Skeletal muscle tissue (tissue), 4 donors: ENCODE measurements around the gene RPP40. TPM values are rescaled to one million over a fixed set of nuclear protein-coding genes. Genes with fewer than 3 reads are reported as not detected.

Experiments
- H3K27ac ChIP-seq: one replicate; pipeline ENCODE4 v1.7.0; 2013; ENCODE audit warnings: mild to moderate bottlenecking, low read depth, low read length, inconsistent platforms
- H3K27me3 ChIP-seq, 3 donors: one replicate each; pipeline ENCODE4 v1.7.0; 2013; ENCODE audit warnings: low read length in 3 of 3; ENCODE audit not compliant: control insufficient read depth in 3 of 3, insufficient read depth in 3 of 3
- H3K36me3 ChIP-seq, 3 donors: one replicate each; pipeline ENCODE4 v1.7.0; 2013; ENCODE audit warnings: low read length in 3 of 3; ENCODE audit not compliant: control insufficient read depth in 3 of 3, insufficient read depth in 3 of 3
- H3K4me1 ChIP-seq, 3 donors: one replicate each; pipeline ENCODE4 v1.7.0; 2013; ENCODE audit warnings: low read length in 3 of 3, mild to moderate bottlenecking in 3 of 3; ENCODE audit not compliant: control insufficient read depth in 3 of 3, insufficient read depth in 3 of 3
- H3K4me3 ChIP-seq, 3 donors: one replicate each; pipeline ENCODE4 v1.7.0; 2013; ENCODE audit warnings: low read length in 3 of 3
- H3K9ac ChIP-seq, 3 donors: one replicate each; pipeline ENCODE4 v1.7.0; 2013; ENCODE audit warnings: low read length in 3 of 3, mild to moderate bottlenecking in 3 of 3, moderate library complexity in 2 of 3, low read depth in 1 of 3
- H3K9me3 ChIP-seq, 3 donors: one replicate each; pipeline ENCODE4 v1.7.0; 2013; ENCODE audit warnings: low read length in 3 of 3; ENCODE audit not compliant: control insufficient read depth in 3 of 3
- total RNA-seq: library from RNA; depleted of rRNA; stranded (reverse); fragments of >200 nt; gene quantifications from one replicate; pipeline ENCODE4 v1.2.3, GENCODE V29; 2014
- donor health status: Osteomylitis.

Gene RPP40
- total RNA-seq, result 9.9 TPM

- Histone ChIP-seq H3K9me3 (no peaks in the 10 kb centered on the region), H3K4me1 (peaks cover 0 to 8% (median 6%) of the 10 kb centered on the region in 3 donors), H3K27ac (peak within 1 kb of the TSS; percentile 88), H3K36me3 (peaks cover 7 to 14% (median 13%) of the 10 kb centered on the region in 3 donors), H3K4me3 (peak within 1 kb of the TSS; percentile 90 to 96 (median 91)), H3K27me3 (no peaks in the 10 kb centered on the region), H3K9ac (peak within 1 kb of the TSS; percentile 84 to 92 (median 90))
Observed at GRCh38 chr6:5003604-5004372, at the start of gene RPP40. TSS of gene RPP40 (minus strand) at chr6:5004037. CDS start at chr6:5004002, 35 bp downstream.

GRCh38 chr6:5053038-5053437 lies 49.2 kb upstream of the RPP40 start:
- Histone ChIP-seq H3K9ac (no peak overlapping the region), H3K4me1 (no peaks in the 10 kb centered on the region), H3K4me3 (no peak overlapping the region), H3K36me3 (no peaks in the 10 kb centered on the region), H3K9me3 (peaks cover 0 to 3% (median 0%) of the 10 kb centered on the region in 3 donors), H3K27ac (no peak overlapping the region), H3K27me3 (no peaks in the 10 kb centered on the region)

GRCh38 chr6:5051394-5051793 lies 47.6 kb upstream of the RPP40 start:
- no peak overlapping the region for H3K9ac ChIP-seq
- H3K9me3 ChIP-seq, result peaks cover 0 to 3% (median 0%) of the 10 kb centered on the region in 3 donors
- H3K36me3 ChIP-seq, result no peaks in the 10 kb centered on the region
- no peak overlapping the region for H3K4me3 ChIP-seq
- H3K4me1 ChIP-seq, result no peaks in the 10 kb centered on the region
- no peaks in the 10 kb centered on the region for H3K27me3 ChIP-seq
- no peak overlapping the region for H3K27ac ChIP-seq

GRCh38 chr6:5050009-5050408 lies 46.2 kb upstream of the RPP40 start:
- Histone ChIP-seq H3K4me1 (no peaks in the 10 kb centered on the region), H3K9me3 (peaks cover 0 to 3% (median 0%) of the 10 kb centered on the region in 3 donors), H3K36me3 (no peaks in the 10 kb centered on the region), H3K4me3 (no peak overlapping the region), H3K9ac (no peak overlapping the region), H3K27ac (no peak overlapping the region), H3K27me3 (no peaks in the 10 kb centered on the region)

- no peaks in the 10 kb centered on the region for H3K4me1 ChIP-seq
- no peak overlapping the region for H3K27ac ChIP-seq
- H3K36me3 ChIP-seq, result no peaks in the 10 kb centered on the region
- H3K4me3 ChIP-seq, result no peak overlapping the region
- no peak overlapping the region for H3K9ac ChIP-seq
- peaks cover 0 to 3% (median 0%) of the 10 kb centered on the region in 3 donors for H3K9me3 ChIP-seq
- H3K27me3 ChIP-seq, result no peaks in the 10 kb centered on the region
Observed at GRCh38 chr6:5046430-5046829, 42.6 kb upstream of the RPP40 start.

GRCh38 chr6:5045416-5045815 lies 41.6 kb upstream of the RPP40 start:
- no peak overlapping the region for H3K27ac ChIP-seq
- no peaks in the 10 kb centered on the region for H3K4me1 ChIP-seq
- no peak overlapping the region for H3K9ac ChIP-seq
- no peaks in the 10 kb centered on the region for H3K36me3 ChIP-seq
- no peak overlapping the region for H3K4me3 ChIP-seq
- no peaks in the 10 kb centered on the region for H3K27me3 ChIP-seq
- H3K9me3 ChIP-seq, result peaks cover 0 to 3% (median 0%) of the 10 kb centered on the region in 3 donors

- no peaks in the 10 kb centered on the region for H3K27me3 ChIP-seq
- H3K4me1 ChIP-seq, result no peaks in the 10 kb centered on the region
- peaks cover 0 to 3% (median 0%) of the 10 kb centered on the region in 3 donors for H3K9me3 ChIP-seq
- H3K4me3 ChIP-seq, result no peak overlapping the region
- H3K27ac ChIP-seq, result no peak overlapping the region
- no peaks in the 10 kb centered on the region for H3K36me3 ChIP-seq
- H3K9ac ChIP-seq, result no peak overlapping the region
Observed at GRCh38 chr6:5044866-5045265, 41.0 kb upstream of the RPP40 start.

GRCh38 chr6:5042436-5042835 lies 38.6 kb upstream of the RPP40 start:
- Histone ChIP-seq H3K27me3 (no peaks in the 10 kb centered on the region), H3K4me1 (no peaks in the 10 kb centered on the region), H3K27ac (no peak overlapping the region), H3K4me3 (no peak overlapping the region), H3K36me3 (no peaks in the 10 kb centered on the region), H3K9ac (no peak overlapping the region), H3K9me3 (no peaks in the 10 kb centered on the region)

GRCh38 chr6:5041955-5042354 lies 38.1 kb upstream of the RPP40 start:
- Histone ChIP-seq H3K4me3 (no peak overlapping the region), H3K4me1 (no peaks in the 10 kb centered on the region), H3K27ac (no peak overlapping the region), H3K27me3 (no peaks in the 10 kb centered on the region), H3K36me3 (no peaks in the 10 kb centered on the region), H3K9me3 (no peaks in the 10 kb centered on the region), H3K9ac (no peak overlapping the region)

- Histone ChIP-seq H3K9ac (no peak overlapping the region), H3K27ac (no peak overlapping the region), H3K4me1 (no peaks in the 10 kb centered on the region), H3K4me3 (no peak overlapping the region), H3K9me3 (no peaks in the 10 kb centered on the region), H3K36me3 (no peaks in the 10 kb centered on the region), H3K27me3 (no peaks in the 10 kb centered on the region)
Observed at GRCh38 chr6:5036269-5036668, 32.4 kb upstream of the RPP40 start.
